ENCODE data around the gene FOXP1.

DNA sequence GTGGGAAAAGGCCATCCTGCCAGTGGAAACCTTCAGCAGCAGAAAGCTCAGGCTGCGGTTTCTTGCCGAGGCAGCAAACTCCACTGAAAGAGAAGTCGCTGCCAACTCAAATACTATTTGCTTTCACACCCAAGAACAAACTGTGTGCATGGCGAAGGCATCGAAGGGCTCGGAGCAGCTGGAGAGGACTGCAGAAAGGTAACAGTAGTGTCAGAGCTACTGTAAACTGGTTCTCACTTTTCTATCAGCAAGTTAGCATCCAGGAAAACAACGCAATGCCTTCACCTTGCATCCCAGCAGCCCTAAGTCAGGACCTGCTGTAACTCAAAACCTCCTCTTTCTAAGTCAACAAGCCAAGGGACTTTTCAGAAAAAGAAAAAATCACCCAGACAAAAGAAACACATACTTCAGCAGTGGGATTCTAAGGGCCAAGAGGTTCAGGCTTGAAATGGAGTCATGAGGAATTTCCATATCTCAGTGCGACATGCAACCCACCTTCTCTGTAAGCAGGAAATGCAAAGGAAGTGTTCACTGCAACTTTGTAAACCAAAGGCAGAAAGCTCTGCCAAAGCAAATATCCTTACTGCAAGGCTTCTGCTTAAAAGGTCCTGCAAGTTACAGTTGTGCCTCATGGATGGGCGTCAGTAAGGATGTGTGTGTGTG is 193.5 kb downstream of the FOXP1 start:
- no peak for TF ChIP-seq CTCF (IDR thresholded peaks at IDR 0.05 in 4 of 5, conservative IDR thresholded peaks at IDR 0.05 in 1 of 5)
- no peak for TF ChIP-seq POLR2A (IDR thresholded peaks at IDR 0.05)
